Left renal cortex interstitium (tissue), 4 donors: Measurements from ENCODE around the gene DDX54. TPM values are rescaled to one million over a fixed set of nuclear protein-coding genes. Genes with fewer than 3 reads are reported as not detected.

Experiments
- DNase-seq, 4 donors: peaks; one replicate each; pipeline ENCODE4 v3.0.0-alpha.2; 2013; ENCODE audit warnings: low read depth in 4 of 4, low spot score in 2 of 4, missing footprints in 1 of 4
- polyA plus RNA-seq, 4 donors: library from polyadenylated mRNA; unstranded; fragments of 120-200 nt; gene quantifications; one replicate each; pipeline ENCODE4 v1.2.1, GENCODE V29; 2013; ENCODE audit not compliant: insufficient read length in 4 of 4

The DDX54 gene, protein sequence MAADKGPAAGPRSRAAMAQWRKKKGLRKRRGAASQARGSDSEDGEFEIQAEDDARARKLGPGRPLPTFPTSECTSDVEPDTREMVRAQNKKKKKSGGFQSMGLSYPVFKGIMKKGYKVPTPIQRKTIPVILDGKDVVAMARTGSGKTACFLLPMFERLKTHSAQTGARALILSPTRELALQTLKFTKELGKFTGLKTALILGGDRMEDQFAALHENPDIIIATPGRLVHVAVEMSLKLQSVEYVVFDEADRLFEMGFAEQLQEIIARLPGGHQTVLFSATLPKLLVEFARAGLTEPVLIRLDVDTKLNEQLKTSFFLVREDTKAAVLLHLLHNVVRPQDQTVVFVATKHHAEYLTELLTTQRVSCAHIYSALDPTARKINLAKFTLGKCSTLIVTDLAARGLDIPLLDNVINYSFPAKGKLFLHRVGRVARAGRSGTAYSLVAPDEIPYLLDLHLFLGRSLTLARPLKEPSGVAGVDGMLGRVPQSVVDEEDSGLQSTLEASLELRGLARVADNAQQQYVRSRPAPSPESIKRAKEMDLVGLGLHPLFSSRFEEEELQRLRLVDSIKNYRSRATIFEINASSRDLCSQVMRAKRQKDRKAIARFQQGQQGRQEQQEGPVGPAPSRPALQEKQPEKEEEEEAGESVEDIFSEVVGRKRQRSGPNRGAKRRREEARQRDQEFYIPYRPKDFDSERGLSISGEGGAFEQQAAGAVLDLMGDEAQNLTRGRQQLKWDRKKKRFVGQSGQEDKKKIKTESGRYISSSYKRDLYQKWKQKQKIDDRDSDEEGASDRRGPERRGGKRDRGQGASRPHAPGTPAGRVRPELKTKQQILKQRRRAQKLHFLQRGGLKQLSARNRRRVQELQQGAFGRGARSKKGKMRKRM
- polyA plus RNA-seq, result 10 to 100 TPM; 65.9 to 94.7 (median 85.8) TPM

DNA sequence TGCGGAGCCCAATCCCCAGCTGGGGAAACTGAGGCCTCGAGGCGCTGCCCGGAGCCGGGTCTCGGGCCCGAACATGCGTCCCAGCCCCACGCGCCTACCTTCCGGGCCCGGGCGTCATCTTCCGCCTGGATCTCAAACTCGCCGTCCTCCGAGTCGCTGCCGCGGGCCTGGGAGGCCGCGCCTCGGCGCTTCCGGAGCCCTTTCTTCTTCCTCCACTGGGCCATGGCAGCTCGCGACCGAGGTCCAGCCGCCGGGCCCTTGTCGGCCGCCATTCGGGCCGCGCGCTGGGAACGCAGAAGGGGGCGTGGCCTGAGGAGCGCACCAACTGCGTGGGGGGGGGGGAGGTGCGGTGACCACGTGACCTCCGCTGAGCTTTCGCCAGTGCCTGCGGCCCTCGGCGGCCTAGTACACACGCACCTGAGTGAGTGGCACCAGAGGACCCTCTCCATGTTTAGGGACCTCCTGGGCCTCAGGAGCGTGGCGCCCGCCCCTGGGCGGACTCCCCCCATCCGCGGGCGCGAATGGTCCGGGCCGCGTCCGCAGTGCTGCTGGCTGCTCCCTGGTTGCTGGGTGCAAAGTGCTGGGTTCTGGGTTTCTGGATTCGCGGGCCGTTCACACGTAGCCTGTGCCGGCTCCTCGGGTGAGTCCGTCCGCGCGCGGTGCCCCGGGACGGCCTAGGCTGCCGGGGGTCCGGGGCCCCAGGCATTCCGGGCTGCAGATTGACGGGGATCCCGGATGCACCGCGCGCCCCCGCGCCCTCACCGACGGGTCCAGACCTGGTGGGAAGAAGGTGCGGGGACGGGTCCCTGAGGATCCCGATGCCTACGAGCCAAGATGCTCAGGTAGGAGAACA, at the start of gene DDX54, which contains the start of gene RITA1:
TSS of gene DDX54 (minus strand) at position 299 of the 853 bp plus-strand sequence. CDS start at position 272, 27 bp downstream.
TSS of gene RITA1 (plus strand) at position 542 of the 853 bp plus-strand sequence. CDS start 1,026 bp downstream, outside the sequence.
- DNase-seq, result peak in 3 of 4 donors; percentile 60 to 76 (median 73)

DNA sequence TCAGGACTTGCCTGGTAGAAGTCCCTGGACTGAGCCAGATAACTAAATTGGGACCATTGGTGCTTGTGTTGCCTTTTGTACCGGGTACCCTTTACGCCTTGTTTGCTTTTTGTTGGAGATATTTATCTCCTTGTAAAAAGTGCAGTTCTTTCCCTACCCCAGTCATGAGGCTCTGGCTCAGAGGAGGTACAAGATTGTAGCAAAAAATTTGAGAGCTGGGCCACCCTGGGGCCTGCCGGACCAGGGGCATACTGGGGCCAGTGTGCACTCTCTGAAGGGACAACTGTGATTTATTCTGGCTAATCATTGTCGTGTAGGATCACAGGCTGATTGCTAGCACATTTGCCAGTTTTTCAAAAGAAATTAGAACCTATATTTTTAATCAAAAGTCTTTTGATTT, 49.2 kb upstream of the DDX54 start:
- DNase-seq, result no peak

- no peak for DNase-seq
Observed at GRCh38 chr12:113233967-113234366, 48.7 kb upstream of the DDX54 start.

DNA sequence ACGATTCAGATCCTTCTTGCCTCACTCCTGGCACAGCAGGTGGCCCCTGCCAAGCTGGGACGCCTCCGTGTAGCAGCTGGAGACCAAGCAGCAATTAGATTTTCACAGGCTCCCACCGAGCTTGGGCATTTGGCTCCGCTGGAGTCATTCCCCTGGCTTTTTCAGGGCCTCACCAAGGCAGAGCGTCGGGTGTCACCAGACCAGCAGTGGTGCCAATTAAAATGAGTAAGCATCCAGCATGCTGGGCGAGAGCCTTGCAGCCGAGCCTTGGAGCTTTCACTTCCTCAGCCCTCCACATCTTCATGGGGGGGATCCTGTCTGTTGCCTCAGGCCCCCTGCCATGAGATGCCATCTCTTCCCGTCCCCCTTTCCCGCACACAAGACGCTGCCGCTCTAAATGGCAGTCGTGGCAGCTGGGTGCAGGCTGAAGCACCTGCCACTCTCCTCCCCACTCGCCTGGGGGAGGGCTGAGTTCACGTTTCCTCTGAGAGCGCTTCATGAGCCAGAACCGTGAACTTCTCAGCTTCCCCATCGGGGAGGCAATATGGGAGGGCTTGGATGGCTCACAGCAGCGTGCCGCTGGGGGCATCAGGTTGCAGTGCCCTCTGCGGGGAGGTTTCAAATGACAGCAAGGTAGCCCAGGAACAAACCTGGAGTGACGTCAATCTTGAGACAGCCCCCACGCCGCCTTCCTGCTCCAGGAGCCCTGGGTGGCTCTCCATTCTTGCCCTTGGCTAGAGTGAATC, 47.7 kb upstream of the DDX54 start:
- peak in 2 of 4 donors; percentile 78 to 85 for DNase-seq

GRCh38 chr12:113232089-113232839, 47.0 kb upstream of the DDX54 start:
- no peak for DNase-seq

GRCh38 chr12:113231235-113232088, 46.2 kb upstream of the DDX54 start:
- DNase-seq, result no peak

GRCh38 chr12:113230315-113231234, 45.3 kb upstream of the DDX54 start:
- no peak for DNase-seq

DNA sequence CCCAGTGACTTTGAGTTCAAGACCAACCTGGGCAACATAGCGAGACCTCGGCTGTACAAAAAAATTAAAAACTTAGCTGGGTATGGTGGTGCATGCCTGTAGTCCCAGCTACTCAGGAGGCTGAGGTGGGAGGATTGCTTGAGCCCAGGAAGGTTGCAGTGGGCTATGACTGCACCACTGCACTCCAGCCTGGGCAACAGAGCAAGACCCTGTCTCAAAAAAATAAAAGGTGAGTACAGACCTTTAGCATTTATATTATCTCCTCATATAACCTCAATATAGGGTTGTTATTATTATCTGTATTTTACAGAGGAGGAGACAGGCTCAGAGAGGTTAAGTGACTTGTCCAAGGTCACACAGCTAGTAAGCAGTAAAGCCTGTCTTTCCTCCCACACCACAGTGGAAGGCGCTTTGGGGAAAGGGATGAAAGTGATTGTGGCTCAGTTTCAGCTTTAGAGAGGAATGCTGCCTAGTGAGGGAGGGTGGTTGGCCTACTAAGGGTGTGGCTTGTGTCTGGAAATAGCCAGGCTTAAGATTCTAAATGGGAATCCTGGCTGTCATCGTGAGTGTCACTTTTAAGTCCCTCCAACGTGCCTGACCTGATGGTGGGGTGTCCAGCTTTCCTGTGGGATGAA, 43.2 kb upstream of the DDX54 start:
- DNase-seq, result no peak

GRCh38 chr12:113227686-113228391, 42.6 kb upstream of the DDX54 start:
- no peak for DNase-seq

- DNase-seq, result no peak
Observed at GRCh38 chr12:113226696-113227568, 41.7 kb upstream of the DDX54 start.

DNA sequence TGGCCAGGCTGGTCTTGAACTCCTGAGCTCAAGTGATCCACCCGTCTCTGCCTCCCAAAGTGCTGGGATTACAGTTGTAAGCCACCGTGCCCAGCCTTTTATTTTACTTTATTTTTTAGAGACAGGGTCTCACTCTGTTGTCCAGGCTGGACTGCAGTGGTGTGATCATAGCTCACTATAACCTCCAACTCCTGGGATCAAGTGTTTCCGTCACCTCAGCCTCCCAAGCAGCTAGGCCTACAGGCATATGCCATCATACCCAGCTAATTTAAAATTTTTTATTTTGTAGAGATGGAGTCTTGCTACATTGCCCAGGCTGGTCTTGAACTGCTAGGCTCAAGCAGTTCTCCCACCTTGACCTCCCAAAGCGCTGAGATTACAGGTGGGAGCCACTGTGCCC, 39.7 kb upstream of the DDX54 start:
- no peak for DNase-seq

DNA sequence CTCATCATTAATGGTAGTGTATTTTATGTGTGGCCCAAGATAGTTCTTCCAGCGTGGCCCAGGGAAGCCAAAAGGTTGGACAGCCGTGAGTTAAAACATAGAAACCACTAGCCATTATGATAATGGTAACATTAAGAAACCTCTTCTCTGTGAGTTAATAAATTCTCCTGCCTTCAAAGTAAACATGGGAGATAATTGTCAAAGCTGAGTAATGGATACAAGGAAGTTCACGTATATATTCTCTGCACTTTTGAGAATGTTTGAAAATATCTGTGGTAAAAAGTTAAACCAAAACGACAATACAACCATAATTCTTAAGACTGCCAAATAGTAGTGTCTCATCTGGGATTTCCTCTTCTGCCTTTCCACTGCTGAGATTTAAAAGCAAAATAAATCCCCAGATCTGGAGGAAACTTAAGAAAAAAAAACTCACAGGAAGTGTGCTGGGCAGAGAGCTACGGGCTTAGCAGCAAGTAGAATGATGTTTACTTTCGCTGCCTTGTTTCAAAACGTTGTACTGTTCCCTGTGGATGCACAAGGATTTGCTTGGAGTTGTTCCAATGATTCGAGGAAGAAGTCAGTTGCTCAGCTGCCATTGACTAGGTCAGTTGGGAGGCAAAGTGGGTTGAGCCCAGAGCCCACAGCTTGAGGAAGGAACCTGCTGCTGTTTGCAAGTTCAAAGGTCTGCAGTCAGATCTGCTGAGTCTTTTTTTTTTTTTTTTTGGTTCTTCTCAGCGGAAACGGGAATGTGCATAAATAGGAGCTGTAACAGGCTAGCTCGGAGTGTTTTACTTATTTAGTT, 37.7 kb upstream of the DDX54 start:
- peak in 1 of 4 donors; percentile 73 for DNase-seq

DNA sequence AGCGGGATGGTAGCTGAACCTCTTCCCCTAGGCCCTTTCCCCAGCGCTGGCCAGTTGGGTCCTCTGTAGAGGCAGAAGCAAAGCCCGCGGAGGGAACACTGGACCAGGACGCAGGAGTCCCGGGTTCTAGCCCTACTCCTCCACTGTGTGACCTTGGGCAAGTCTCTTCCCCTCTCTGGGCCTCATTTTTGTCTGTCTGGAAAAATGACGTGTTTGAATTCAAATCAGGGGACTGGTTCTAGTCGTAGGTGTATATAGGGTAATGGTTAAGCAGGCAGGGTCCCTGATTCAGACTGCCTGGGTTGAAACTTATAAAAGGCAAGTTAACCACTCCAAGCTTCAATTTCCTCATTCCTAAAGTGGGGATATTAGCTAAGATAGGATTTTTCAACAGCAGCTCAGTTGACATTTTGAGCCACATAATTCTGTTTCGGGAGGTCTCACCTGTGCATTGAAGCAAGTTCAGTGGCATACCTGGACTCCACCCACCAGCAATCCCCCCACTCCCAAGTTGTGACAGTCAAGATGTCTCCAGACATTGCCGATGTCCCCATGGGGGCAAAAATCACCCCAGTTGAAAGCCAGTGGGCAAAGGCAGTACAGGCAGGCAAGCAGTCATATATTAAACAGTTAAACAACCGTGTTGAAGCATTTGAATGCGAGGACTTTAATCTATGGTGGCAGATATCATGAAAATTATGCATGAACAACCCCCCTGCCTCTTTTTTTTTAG, 36.9 kb upstream of the DDX54 start:
- DNase-seq, result no peak
